CD4-positive, alpha-beta T cell treated with Interferon gamma for 1 hour (primary cell): ENCODE measurements around the gene RALGPS1.

Experiments used
- DNase-seq: peaks from one replicate; pipeline ENCODE4 v3.0.0-alpha.2; 2020

RALGPS1 gene

GRCh38 chr9:127210851-127211730 lies 296.5 kb downstream of the RALGPS1 start:
- DNase-seq = no peak

- DNase-seq = no peak
These were observed 297.4 kb downstream of the RALGPS1 start for GRCh38 chr9:127211983-127212382.

- DNase-seq = no peak
These were observed 297.9 kb downstream of the RALGPS1 start for GRCh38 chr9:127212453-127212852.

- no peak for DNase-seq
These were observed 299.3 kb downstream of the RALGPS1 start for GRCh38 chr9:127213859-127214258.

- DNase-seq = peak; percentile 33
These were observed 300.1 kb downstream of the RALGPS1 start for GRCh38 chr9:127214421-127215267.

- no peak for DNase-seq
These were observed 301.0 kb downstream of the RALGPS1 start for GRCh38 chr9:127215268-127216209.

- DNase-seq = no peak
These were observed 301.8 kb downstream of the RALGPS1 start for GRCh38 chr9:127216210-127216887.

GRCh38 chr9:127216888-127217217 lies 302.3 kb downstream of the RALGPS1 start:
- DNase-seq = no peak

GRCh38 chr9:127218818-127219217 lies 304.2 kb downstream of the RALGPS1 start:
- no peak for DNase-seq

GRCh38 chr9:127219520-127219919 lies 304.9 kb downstream of the RALGPS1 start:
- DNase-seq = no peak

- no peak for DNase-seq
These were observed 307.1 kb downstream of the RALGPS1 start for GRCh38 chr9:127221695-127222094.

- DNase-seq = no peak
These were observed 308.0 kb downstream of the RALGPS1 start for GRCh38 chr9:127222388-127223095.

- no peak for DNase-seq
These were observed 308.7 kb downstream of the RALGPS1 start for GRCh38 chr9:127223266-127223665.

GRCh38 chr9:127223810-127224177 lies 309.2 kb downstream of the RALGPS1 start:
- no peak for DNase-seq

- DNase-seq = peak; percentile 91
These were observed 309.7 kb downstream of the RALGPS1 start for GRCh38 chr9:127224178-127224882.

GRCh38 chr9:127224883-127225739 lies 310.5 kb downstream of the RALGPS1 start:
- DNase-seq = peak; percentile 92

GRCh38 chr9:127225801-127226625 lies 311.4 kb downstream of the RALGPS1 start:
- no peak for DNase-seq

GRCh38 chr9:127229691-127230417 lies 315.3 kb downstream of the RALGPS1 start:
- DNase-seq = no peak
